Smooth muscle cell (in vitro differentiated cells): ENCODE data around the gene LRIG1. TPM values are rescaled to one million over a fixed set of nuclear protein-coding genes. Genes with fewer than 3 reads are reported as not detected.

Source experiments
- DNase-seq: peaks from one replicate; lab custom pipeline; 2025; ENCODE audit not compliant: unreplicated experiment; lab: John Stamatoyannopoulos, UW
- H2AFZ ChIP-seq: fragments of 200-600 bp; sonication (generic); 2 replicates; pipeline ENCODE4 v1.6.0; 2016; ENCODE audit warnings: antibody characterized with exemption, low read depth, mild to moderate bottlenecking
- H3F3A ChIP-seq: fragments of 200-600 bp; sonication (generic); 2 replicates; pipeline ENCODE4 v1.6.0; 2017; ENCODE audit warnings: antibody characterized with exemption, low read depth
- H3K27ac ChIP-seq: fragments of 200-600 bp; sonication (generic); 2 replicates; pipeline ENCODE4 v1.5.1; 2016; ENCODE audit warnings: low read depth, mild to moderate bottlenecking
- H3K27me3 ChIP-seq: fragments of 200-600 bp; sonication (generic); 2 replicates; pipeline ENCODE4 v1.6.1; 2016; ENCODE audit warnings: low read depth, mild to moderate bottlenecking
- H3K36me3 ChIP-seq: fragments of 200-600 bp; sonication (generic); 2 replicates; pipeline ENCODE4 v1.5.1; 2016; ENCODE audit warnings: low read depth
- H3K4me1 ChIP-seq: fragments of 200-600 bp; sonication (generic); 2 replicates; pipeline ENCODE4 v1.5.1; 2016; ENCODE audit warnings: low read depth
- H3K4me2 ChIP-seq: fragments of 200-600 bp; sonication (generic); 2 replicates; pipeline ENCODE4 v1.6.0; 2016; ENCODE audit warnings: mild to moderate bottlenecking
- H3K4me3 ChIP-seq: fragments of 200-600 bp; sonication (generic); 2 replicates; pipeline ENCODE4 v1.5.1; 2016; ENCODE audit warnings: mild to moderate bottlenecking
- H3K79me2 ChIP-seq: fragments of 200-600 bp; sonication (generic); 2 replicates; pipeline ENCODE4 v1.6.0; 2016; ENCODE audit warnings: low read depth, mild to moderate bottlenecking
- H3K9ac ChIP-seq: fragments of 200-600 bp; sonication (generic); 2 replicates; pipeline ENCODE4 v1.6.0; 2016; ENCODE audit warnings: low read depth
- H3K9me3 ChIP-seq: fragments of 200-600 bp; sonication (generic); replicated peaks from 2 replicates; pipeline ENCODE4 v1.5.1; 2016; ENCODE audit warnings: low read depth
- H4K20me1 ChIP-seq: fragments of 200-600 bp; sonication (generic); 2 replicates; pipeline ENCODE4 v1.6.0; 2016; ENCODE audit warnings: low read depth
- CTCF ChIP-seq: fragments of 200-600 bp; sonication (generic); IDR thresholded peaks from 2 replicates; pipeline ENCODE4 v1.5.1; 2017; ENCODE audit warnings: borderline replicate concordance, mild to moderate bottlenecking, antibody characterized with exemption; ENCODE audit not compliant: insufficient read depth, poor library complexity, severe bottlenecking
- WGBS: methylation state at CpG from one replicate; pipeline ENCODE4 v1.1.7; 2016; ENCODE audit warnings: low lambda C conversion rate; 5-methylcytosine and 5-hydroxymethylcytosine counted together
- polyA plus RNA-seq: library from polyadenylated mRNA; unstranded; fragments of >200 nt; fragmentation: Nextera tagmentation; extraction: Ambion mirVana; gene quantifications from 2 replicates; pipeline ENCODE4 v1.2.1, GENCODE V29; 2016
- total RNA-seq: library from RNA; depleted of rRNA; stranded (reverse); fragments of >200 nt; gene quantifications from 2 replicates; pipeline ENCODE4 v1.2.3, GENCODE V29; 2014

LRIG1 gene
- total and polyA plus RNA-seq, 2 experiments from 2014 or later: 26.5 to 31.3 TPM

- H2AFZ ChIP-seq: no peak overlapping the region
- no peaks in the 10 kb centered on the region for H4K20me1 ChIP-seq
- no peaks in the 10 kb centered on the region for H3K27me3 ChIP-seq
- H3F3A ChIP-seq: no peaks in the 10 kb centered on the region
- no peaks in the 10 kb centered on the region for H3K4me1 ChIP-seq
- H3K9ac ChIP-seq: no peak overlapping the region
- H3K79me2 ChIP-seq: no peaks in the 10 kb centered on the region
- no peaks in the 10 kb centered on the region for H3K9me3 ChIP-seq
- peaks cover 5% of the 10 kb centered on the region for H3K36me3 ChIP-seq
- DNase-seq: no peak
- TF ChIP-seq CTCF: no peak
- H3K4me3 ChIP-seq: no peak overlapping the region
- H3K27ac ChIP-seq: no peak overlapping the region
- 90% methylated on average over 3 of the region's 3 CpGs for WGBS
- no peak overlapping the region for H3K4me2 ChIP-seq
Measured at GRCh38 chr3:66348704-66349103, 152.1 kb downstream of the LRIG1 start.

- 73% methylated on average over 8 of the region's 8 CpGs for WGBS
- no peaks in the 10 kb centered on the region for H3K79me2 ChIP-seq
- no peak overlapping the region for H2AFZ ChIP-seq
- peaks cover 5% of the 10 kb centered on the region for H3K36me3 ChIP-seq
- no peak overlapping the region for H3K4me3 ChIP-seq
- H3K27me3 ChIP-seq: no peaks in the 10 kb centered on the region
- no peak for TF ChIP-seq CTCF
- no peak overlapping the region for H3K9ac ChIP-seq
- H3K4me2 ChIP-seq: no peak overlapping the region
- H4K20me1 ChIP-seq: no peaks in the 10 kb centered on the region
- H3F3A ChIP-seq: no peaks in the 10 kb centered on the region
- no peaks in the 10 kb centered on the region for H3K9me3 ChIP-seq
- H3K27ac ChIP-seq: no peak overlapping the region
- H3K4me1 ChIP-seq: no peaks in the 10 kb centered on the region
- no peak for DNase-seq
Measured at GRCh38 chr3:66344848-66345578, 155.8 kb downstream of the LRIG1 start.

GRCh38 chr3:66344391-66344811 lies 156.4 kb downstream of the LRIG1 start:
- no peak for DNase-seq
- Histone ChIP-seq H3K9me3 (no peaks in the 10 kb centered on the region), H3K4me2 (no peak overlapping the region), H3K9ac (no peak overlapping the region), H3K27me3 (no peaks in the 10 kb centered on the region), H4K20me1 (no peaks in the 10 kb centered on the region), H3K4me1 (no peaks in the 10 kb centered on the region), H2AFZ (no peak overlapping the region), H3K4me3 (no peak overlapping the region), H3F3A (no peaks in the 10 kb centered on the region), H3K36me3 (peaks cover 5% of the 10 kb centered on the region), H3K79me2 (no peaks in the 10 kb centered on the region), H3K27ac (no peak overlapping the region)
- WGBS: 94% methylated on average over 9 of the region's 9 CpGs
- TF ChIP-seq CTCF: no peak
